HuH-7.5 (cell line): Measurements from ENCODE around the gene PCK2.

Source experiments
- DNase-seq: peaks from one replicate; pipeline ENCODE4 v3.0.0; 2011; ENCODE audit warnings: low spot score

PCK2 gene

DNA sequence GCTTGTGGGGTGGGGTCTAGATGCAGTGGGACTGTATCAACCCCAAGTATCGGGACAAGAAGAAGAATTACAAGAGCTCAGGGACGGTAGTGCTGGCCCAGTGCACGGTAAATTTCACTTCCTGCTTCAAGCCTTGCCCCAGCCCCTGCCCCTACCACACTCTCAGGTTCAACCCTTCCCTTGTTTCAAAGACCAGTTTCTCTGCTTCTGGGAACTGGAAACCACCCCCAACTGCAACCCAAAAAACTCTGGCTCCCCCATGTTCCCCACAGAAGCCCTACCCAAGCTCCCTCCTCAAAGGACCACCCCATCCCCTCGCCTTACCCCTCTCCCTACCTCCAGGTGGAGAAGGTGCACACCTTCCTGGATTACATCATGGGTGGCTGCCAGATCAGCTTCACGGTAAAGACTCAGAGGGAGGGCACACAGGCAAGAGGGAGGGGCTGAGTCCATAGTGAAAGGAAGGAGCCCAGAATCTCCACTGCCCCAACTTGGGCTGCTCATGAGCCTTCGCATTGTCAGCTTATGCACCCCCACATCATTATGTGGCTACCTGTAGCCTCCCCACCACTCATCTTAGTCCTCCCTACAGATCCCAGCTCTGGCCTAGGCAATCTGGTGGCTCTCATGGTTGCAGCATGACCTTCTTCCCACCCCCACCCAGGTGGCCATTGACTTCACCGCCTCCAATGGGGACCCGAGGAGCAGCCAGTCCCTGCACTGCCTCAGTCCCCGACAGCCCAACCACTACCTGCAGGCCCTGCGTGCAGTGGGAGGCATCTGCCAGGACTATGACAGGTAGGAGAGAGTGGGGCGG is 18.4 kb upstream of the PCK2 start:
- no peak for DNase-seq

- DNase-seq, result no peak
Measured at GRCh38 chr14:24076302-24076601, 17.9 kb upstream of the PCK2 start.

GRCh38 chr14:24077086-24077485 is 17.0 kb upstream of the PCK2 start:
- no peak for DNase-seq

- no peak for DNase-seq
Measured at GRCh38 chr14:24078146-24078545, 16.0 kb upstream of the PCK2 start.

GRCh38 chr14:24079491-24080141 is 14.5 kb upstream of the PCK2 start:
- no peak for DNase-seq

GRCh38 chr14:24080142-24080530 is 14.0 kb upstream of the PCK2 start:
- no peak for DNase-seq

- DNase-seq, result peak; percentile 88
Measured at GRCh38 chr14:24080888-24081738, 13.0 kb upstream of the PCK2 start.

DNA sequence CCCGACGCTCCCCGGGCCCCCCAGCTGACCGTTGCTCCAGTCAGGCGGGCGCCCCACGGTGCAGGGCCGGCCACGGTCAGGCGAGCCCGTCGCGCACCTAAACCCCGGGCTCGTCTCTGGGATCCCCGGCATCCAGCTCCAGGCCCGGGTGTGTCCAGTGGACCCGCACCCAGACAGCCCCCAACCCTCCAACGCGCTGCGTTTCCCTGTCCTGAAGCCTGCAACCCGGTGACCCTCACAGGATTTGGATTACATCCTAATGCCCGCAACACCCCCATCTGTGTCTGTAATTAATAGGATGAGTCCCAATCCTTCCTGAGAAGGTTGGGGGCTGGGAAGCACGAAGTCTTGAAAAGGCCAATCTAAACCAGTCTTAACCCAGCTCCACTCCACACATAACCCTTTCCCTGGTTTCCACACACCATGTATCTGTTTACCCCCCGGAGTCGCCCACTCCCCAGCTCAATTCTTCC is 12.3 kb upstream of the PCK2 start:
- DNase-seq, result no peak

DNA sequence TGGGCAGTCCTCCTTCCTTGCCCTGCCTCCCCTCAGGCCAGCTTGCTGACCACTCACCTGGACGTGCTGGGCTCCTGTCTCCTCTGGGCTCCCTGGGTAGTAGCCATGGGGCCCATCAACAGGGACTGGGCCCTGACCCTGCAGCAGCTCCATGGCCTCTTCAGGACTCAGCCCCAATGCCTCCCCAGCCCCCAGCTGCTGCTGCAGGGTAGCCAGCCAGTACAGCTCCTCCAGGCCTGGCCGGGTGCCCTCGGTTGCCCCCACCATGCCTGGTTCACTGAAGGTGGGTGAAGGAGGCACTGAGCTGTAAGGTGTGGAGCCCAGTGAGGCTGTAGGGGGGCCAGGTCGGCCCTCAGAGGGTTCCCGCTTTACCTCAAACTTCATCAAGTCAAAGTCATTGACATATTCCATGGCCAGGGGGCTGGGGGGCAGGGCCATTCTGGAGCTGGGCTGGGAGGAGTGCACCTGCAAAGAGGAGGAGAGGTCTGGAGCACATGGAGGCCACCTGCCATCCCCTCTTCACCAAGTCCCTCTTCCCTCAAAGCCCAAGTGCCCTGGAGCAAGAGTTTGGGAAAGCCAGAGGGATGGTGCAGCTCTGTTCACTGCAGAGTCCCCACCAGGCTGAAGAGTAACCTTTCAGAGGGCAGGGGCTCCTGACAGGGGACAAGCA is 11.6 kb upstream of the PCK2 start:
- DNase-seq, result no peak

- no peak for DNase-seq
Measured at GRCh38 chr14:24083462-24083861, 10.6 kb upstream of the PCK2 start.

DNA sequence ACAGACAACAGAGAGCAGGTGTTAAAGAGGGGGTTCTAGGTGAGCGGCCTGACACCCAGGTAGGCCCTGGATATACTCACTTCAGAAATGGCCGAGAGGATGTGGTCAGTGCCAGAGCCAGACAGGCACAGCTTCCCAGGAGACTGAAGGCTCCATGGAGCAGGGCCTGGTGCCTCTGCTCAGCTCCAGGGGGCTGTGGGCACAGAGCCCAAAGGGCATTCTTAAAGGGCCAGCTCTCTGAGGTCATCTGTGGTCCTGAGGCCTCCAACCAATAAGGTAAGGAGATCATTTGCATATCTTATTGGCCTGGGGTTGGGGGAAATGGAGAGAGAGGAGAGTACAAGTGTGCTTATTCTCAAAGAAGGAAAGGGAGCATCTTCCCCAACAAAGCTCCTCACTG is 9.7 kb upstream of the PCK2 start:
- no peak for DNase-seq

DNA sequence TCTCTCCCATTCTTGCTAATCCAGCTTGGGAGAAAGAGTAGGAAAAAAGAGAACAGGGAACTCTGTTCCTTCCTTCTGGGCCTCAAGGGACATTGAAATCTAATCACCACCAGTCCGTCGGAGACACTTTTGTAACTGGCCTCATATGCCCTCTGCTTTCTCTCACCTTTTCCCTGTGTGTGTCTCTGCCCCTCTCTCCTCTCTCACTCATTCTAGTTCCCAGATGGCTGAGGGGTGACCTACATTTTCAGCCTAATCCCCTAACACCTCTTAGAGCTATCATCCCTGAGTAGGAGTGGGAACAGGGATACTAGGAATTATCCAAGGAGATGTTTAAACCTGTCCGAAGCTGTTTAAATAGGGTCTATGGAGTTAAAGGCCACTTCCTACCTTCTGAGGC is 8.9 kb upstream of the PCK2 start:
- DNase-seq, result no peak

DNA sequence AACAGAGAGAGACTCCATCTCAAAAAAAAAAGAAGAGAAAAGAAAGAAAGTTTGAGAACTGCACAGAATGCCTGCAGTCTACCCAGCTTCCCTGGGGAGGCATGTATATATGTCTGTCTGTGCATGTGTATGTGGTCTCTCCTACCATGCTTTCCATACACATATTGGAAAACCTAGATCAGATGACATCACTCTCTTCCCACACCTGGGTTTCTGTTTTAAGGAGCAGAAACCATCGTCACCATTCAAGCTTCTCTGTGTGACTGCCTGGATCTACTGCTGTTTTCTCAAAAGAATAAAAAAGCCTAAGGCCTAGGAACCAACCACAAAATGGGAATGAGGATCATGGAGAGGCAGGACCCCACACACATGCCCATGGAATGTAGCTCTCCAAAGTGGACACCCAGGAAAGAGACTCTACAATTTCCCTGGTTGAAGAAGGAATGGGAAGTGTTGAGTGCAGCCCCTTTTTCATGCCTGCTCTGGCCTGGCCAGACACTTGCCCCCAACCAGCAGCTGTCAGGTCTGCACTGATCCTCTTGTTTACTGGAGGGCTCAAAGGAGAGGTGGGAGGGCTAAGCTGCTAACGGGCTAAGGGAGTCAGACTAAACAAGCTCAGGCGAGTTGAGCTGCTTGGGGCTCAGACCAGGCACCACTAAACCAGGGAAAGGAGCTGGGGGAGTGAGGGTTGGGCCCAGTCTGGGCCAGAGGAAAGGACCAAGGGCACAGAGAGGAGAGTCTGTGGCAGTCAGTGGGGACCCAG is 7.7 kb upstream of the PCK2 start:
- DNase-seq, result no peak

DNA sequence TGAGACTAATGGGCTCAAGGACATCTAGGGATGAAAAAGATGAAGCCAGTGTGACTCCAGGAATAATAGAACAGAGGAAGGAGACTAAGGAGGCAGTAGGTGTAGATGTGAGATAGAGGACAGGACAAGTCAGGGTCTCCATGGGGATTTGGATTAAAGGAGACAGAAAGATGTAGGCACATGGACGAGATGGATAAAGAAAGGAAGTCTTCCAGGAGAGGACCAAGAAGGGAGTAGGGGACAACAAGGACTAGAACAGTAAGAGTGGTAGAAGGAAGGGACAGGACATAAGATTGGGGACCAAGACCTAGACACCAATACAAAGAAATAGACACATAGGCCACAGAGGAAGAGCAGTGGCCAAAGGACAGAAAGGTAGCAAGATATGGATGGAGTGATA is 7.1 kb upstream of the PCK2 start:
- no peak for DNase-seq

GRCh38 chr14:24088095-24088494 is 6.0 kb upstream of the PCK2 start:
- DNase-seq, result no peak

DNA sequence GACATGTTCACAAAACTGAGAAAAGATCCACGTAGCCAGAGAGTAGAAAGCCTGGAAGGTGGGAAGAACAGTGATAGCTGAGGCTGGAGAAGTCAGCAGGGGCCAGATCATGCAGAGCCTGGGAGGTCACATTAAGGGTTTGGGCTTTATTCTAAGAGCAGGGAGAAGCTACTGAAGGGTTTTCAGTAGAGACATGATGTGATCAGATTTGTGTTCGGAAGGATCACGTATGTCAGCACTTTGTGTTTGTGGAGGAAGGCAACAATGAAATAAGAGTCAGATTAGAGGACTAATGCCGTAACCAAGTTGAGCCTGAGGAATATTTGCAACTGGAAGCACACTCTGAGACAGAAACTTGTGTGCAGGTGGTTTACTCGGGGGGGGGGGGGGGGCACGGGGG is 4.2 kb upstream of the PCK2 start:
- DNase-seq, result no peak

DNA sequence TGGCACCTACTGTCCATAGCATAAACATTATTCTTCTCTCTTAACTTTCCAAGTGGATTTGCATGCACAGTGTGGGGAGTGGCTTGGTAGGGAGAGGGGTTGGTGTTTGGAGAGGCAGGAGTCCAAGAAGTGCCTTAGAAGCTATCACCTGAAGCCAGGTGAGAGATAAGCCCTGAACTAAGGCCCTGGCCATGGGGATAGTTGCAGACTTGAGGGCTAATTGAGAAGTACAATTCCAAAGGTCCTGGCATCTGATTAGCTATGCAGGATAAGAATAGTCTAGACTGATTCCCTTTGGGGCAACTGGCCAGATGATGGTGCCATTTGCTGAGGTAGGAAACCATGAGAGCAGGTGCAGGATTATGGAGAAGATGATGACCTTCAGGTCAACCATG is 2.0 kb upstream of the PCK2 start:
- no peak for DNase-seq

- DNase-seq, result no peak
Measured at GRCh38 chr14:24092505-24093206, 1.5 kb upstream of the PCK2 start.

DNA sequence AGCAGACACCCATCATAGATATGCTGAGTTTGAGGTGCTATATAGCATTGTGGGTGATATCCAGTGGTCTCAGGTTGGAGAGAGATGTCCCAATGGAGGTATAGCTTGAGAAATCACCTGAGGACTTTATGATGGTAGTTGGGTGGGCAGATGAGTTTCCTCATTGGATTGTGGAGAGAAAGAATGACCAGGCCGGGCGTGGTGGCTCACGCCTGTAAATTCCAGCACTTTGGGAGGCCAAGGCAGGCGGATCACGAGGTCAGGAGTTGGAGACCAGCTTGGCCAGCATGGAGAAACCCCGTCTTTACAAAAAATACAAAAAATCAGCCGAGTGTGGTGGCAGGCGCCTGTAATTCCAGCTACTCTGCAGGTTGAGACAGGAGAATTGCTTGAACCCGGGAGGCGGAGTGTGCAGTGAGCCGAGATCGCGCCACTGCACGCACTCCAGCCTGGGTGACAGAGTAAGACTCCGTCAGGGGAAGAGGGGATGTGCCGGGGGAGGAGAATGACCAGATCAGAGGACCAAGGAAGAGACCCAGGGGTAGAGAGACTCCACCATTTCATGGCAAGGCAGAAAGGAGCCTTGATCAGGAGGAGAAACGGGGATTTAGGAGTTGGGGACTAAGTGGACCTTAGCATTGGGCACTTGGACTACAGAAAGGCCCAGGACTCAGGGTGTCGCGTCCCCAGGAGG is 757 bp upstream of the PCK2 start:
- no peak for DNase-seq

- no peak for DNase-seq
Measured at GRCh38 chr14:24094841-24095270, 745 bp downstream of the PCK2 start.
